A673 (cell line): ENCODE data around the gene MTFMT. TPM values are rescaled to one million over a fixed set of nuclear protein-coding genes. Genes with fewer than 3 reads are reported as not detected.
A peak's percentile ranks its signal among the peaks of the same experiment; 100 is the strongest.

Source experiments
- BruUV-seq: library from RNA; stranded (reverse); fragments of 400-500 nt; replicated peaks from 2 replicates; lab custom pipeline; 2021; lab: Mats Ljungman, UMichigan
- CTCF ChIA-PET: fragments of 300-600 bp; sonication (Branson Sonifier 250); formaldehyde crosslinking; loops from one replicate; lab custom pipeline; 2022; ENCODE audit warnings: antibody characterized with exemption; lab: Charles Lee
- POLR2A ChIA-PET: fragments of 300-600 bp; sonication (Branson Sonifier 250); formaldehyde crosslinking; loops from one replicate; lab custom pipeline; 2022; ENCODE audit warnings: antibody characterized with exemption; ENCODE audit not compliant: low non-redundant PET; lab: Charles Lee
- DNase-seq: peaks from one replicate; pipeline ENCODE4 v3.0.0-alpha.2; 2015; ENCODE audit warnings: low spot score
- H3K27ac ChIP-seq: fragments of 200-600 bp; sonication (generic); 2 replicates; pipeline ENCODE4 v1.5.1; 2016; ENCODE audit warnings: mixed run types, low read depth, mild to moderate bottlenecking, mixed read lengths, antibody characterized with exemption, low read length; ENCODE audit not compliant: poor library complexity, severe bottlenecking
- H3K27me3 ChIP-seq: fragments of 200-600 bp; sonication (generic); replicated peaks from 2 replicates; pipeline ENCODE4 v1.6.1; 2017; ENCODE audit warnings: mixed run types, low read depth, mild to moderate bottlenecking, mixed read lengths, antibody characterized with exemption, low read length; ENCODE audit not compliant: insufficient read depth, poor library complexity
- H3K36me3 ChIP-seq: fragments of 200-600 bp; sonication (generic); 2 replicates; pipeline ENCODE4 v1.6.1; 2016; ENCODE audit warnings: mixed run types, mild to moderate bottlenecking, mixed read lengths, antibody characterized with exemption, low read length; ENCODE audit not compliant: insufficient read depth, poor library complexity, severe bottlenecking
- H3K4me1 ChIP-seq: fragments of 200-600 bp; sonication (generic); 2 replicates; pipeline ENCODE4 v1.6.1; 2017; ENCODE audit warnings: mixed run types, mild to moderate bottlenecking, mixed read lengths, antibody characterized with exemption, low read length; ENCODE audit not compliant: insufficient read depth, poor library complexity, severe bottlenecking
- H3K4me3 ChIP-seq: fragments of 200-600 bp; sonication (generic); 2 replicates; pipeline ENCODE4 v1.5.1; 2016; ENCODE audit warnings: low read depth, mixed run types, mild to moderate bottlenecking, mixed read lengths, low read length; ENCODE audit not compliant: poor library complexity, severe bottlenecking
- H3K9me3 ChIP-seq: fragments of 200-600 bp; sonication (generic); 2 replicates; pipeline ENCODE4 v1.6.1; 2016; ENCODE audit warnings: mixed run types, low read depth, mild to moderate bottlenecking, mixed read lengths, antibody characterized with exemption, low read length; ENCODE audit not compliant: poor library complexity, severe bottlenecking
- EZH2 ChIP-seq: fragments of 200-600 bp; sonication (generic); IDR thresholded peaks from 2 replicates; pipeline ENCODE4 v1.6.1; 2017; ENCODE audit warnings: borderline replicate concordance, low read depth, mild to moderate bottlenecking, mixed read lengths, antibody characterized with exemption, low read length; ENCODE audit not compliant: poor library complexity, severe bottlenecking
- intact Hi-C: fragments of 100-400 bp; cut with micrococcal nuclease; formaldehyde crosslinking; loops from one replicate; pipeline ENCODE4 v1.10.0; 2022; ENCODE audit not compliant: unreplicated experiment
- total RNA-seq: library from RNA; stranded (reverse); gene quantifications from 2 replicates; pipeline ENCODE4 v1.2.3, GENCODE V29; 2021
- TF ChIP-seq, protein P1 (sequence below): fragments of 300-800, 200-600 bp; sonication (generic); conservative IDR thresholded peaks from 2 replicates; pipeline ENCODE4 v1.5.1; 2017; ENCODE audit warnings: low read depth, mild to moderate bottlenecking, antibody characterized with exemption, low read length, moderate library complexity, mixed read lengths

MTFMT gene
- total RNA-seq, 1 experiment from 2014 or later: 26.2 TPM

DNA sequence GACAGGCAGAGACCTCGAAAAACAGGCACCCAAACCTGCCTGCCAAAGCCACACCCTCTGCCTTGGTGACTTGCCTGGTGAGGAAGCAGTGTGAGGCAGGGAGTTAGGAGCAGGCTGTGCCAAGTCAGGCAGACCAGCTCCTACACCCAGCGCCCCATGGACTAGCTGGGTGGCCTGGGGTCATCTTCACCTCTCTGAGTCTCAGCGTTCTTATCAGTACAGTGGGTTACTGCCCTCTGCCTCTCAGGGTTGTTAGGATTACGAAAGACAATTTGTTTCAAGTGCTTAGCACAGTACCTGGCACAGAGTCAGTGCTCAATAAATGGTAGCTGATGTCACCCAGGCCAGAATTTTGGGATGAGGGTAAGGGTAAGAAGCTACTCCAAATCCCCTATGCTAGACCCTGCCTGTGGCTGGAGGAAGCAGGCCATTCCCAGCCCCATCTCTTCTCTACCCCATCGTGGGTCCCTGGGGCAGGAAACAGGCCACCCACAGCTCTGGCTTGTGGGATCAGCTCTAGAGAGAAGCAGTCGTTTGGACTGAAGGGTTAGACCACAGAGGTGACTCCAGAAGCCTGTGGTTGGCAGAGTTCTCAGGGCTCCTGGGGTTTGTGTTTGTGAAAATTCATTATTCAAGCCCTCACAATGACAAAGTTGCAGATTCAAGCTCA lies 25.9 kb upstream of the MTFMT start:
- H3K4me1 ChIP-seq: no peaks in the 10 kb centered on the region
- no peak for DNase-seq
- ChIA-PET CTCF (interaction anchor here (0.6 to 2.0 kb wide), 3 partner anchors 24 to 46 kb away, joined by 3 to 9 read pairs (median 3); no protein-coding TSS in a partner anchor), POLR2A (interaction anchor here (0.6 kb wide), 1 partner anchor 831 kb away, joined by 6 read pairs; no protein-coding TSS in a partner anchor)
- H3K4me3 ChIP-seq: no peak overlapping the region
- no TSS peak for BruUV-seq
- H3K27ac ChIP-seq: no peak overlapping the region
- intact Hi-C loops: no loop called here
- TF ChIP-seq, protein P1, sequence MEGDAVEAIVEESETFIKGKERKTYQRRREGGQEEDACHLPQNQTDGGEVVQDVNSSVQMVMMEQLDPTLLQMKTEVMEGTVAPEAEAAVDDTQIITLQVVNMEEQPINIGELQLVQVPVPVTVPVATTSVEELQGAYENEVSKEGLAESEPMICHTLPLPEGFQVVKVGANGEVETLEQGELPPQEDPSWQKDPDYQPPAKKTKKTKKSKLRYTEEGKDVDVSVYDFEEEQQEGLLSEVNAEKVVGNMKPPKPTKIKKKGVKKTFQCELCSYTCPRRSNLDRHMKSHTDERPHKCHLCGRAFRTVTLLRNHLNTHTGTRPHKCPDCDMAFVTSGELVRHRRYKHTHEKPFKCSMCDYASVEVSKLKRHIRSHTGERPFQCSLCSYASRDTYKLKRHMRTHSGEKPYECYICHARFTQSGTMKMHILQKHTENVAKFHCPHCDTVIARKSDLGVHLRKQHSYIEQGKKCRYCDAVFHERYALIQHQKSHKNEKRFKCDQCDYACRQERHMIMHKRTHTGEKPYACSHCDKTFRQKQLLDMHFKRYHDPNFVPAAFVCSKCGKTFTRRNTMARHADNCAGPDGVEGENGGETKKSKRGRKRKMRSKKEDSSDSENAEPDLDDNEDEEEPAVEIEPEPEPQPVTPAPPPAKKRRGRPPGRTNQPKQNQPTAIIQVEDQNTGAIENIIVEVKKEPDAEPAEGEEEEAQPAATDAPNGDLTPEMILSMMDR: no peak
- no peak for TF ChIP-seq EZH2
- no peaks in the 10 kb centered on the region for H3K9me3 ChIP-seq
- H3K36me3 ChIP-seq: no peaks in the 10 kb centered on the region
- no peaks in the 10 kb centered on the region for H3K27me3 ChIP-seq

DNA sequence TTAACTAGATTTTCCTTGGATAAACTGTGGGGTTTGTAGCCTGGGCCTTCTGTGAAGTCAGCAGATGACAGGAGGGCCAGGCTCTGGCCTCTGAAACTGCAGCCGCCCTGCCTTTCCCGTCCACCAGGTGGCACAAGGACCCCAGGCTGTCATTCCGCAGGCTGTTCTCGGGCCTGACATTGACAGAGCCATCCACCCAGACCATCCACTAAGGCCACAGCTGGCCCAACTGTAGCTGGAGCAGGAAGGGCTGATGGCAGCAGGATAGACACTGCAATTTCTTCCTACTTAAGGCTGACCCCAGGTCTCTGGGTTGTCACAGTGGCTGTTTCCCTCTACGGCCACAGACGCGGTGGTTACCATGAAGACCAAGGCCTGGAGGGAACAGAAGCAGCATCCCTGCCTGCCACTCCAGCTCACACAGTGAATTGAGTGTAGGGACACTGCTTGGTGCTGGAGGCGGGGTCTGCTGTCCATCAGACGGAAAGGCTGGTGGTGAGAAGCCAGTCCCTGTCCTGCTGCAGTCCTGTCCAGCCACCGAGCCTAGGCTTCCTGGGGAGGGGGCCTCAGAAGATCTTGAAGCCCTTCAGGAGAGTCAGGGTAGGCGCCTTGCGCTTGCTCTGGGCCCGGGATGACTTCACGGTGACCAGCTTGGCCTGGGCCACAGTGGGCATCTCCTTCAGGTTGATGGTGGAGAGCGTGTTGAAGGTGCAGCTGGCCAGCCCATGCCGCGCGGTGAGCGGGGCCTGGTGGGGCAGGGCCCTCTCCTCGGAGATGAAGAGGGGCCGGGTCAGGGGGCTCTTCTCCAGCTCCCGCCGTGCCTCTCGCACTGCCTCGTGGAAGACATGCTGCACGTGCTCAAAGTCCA lies 25.1 kb upstream of the MTFMT start:
- POLR2A ChIA-PET: no interaction called here
- no peaks in the 10 kb centered on the region for H3K27me3 ChIP-seq
- peaks cover 4% of the 10 kb centered on the region for H3K4me1 ChIP-seq
- intact Hi-C loops: loop anchor here (1.0 to 5.0 kb wide), 3 partner anchors 33 to 243 kb away; partner anchors contain the start of gene RNU5A-1
- peak; percentile 72 for DNase-seq
- no TSS peak for BruUV-seq
- H3K9me3 ChIP-seq: no peaks in the 10 kb centered on the region
- CTCF ChIA-PET: interaction anchor here (0.6 to 2.0 kb wide), 3 partner anchors 23 to 47 kb away, joined by 3 to 9 read pairs (median 3); no protein-coding TSS in a partner anchor
- no peak overlapping the region for H3K4me3 ChIP-seq
- TF ChIP-seq, protein P1: peak; percentile 88
- TF ChIP-seq EZH2: no peak
- H3K27ac ChIP-seq: no peak overlapping the region
- H3K36me3 ChIP-seq: no peaks in the 10 kb centered on the region

DNA sequence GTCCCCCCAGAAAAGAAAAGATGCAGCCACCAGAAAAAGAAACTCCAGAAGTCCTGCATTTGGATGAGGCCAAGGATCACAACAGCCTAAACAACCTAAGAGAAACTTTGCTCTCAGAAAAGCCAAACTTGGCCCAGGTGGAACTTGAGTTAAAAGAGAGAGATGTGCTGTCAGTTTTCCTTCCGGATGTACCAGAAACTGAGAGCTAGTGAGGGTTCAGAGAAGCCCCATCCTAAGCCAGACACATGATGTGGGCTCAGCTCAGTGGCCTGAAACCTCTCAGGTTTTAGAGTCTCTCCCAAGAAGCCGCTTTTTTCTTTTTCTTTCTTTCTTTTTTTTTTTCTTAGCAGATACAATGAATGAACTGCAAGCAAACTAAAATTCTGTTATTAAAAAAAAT lies 23.5 kb upstream of the MTFMT start:
- no peaks in the 10 kb centered on the region for H3K36me3 ChIP-seq
- no peaks in the 10 kb centered on the region for H3K27me3 ChIP-seq
- TF ChIP-seq, protein P1: no peak
- TF ChIP-seq EZH2: no peak
- no peak for DNase-seq
- no peaks in the 10 kb centered on the region for H3K9me3 ChIP-seq
- peaks cover 11% of the 10 kb centered on the region for H3K4me1 ChIP-seq
- no TSS peak for BruUV-seq
- POLR2A ChIA-PET: no interaction called here
- H3K27ac ChIP-seq: no peak overlapping the region
- CTCF ChIA-PET: interaction anchor here (1.8 kb wide), 1 partner anchor 49 kb away, joined by 12 read pairs; no protein-coding TSS in a partner anchor
- intact Hi-C loops: loop anchor here (5.0 kb wide), 2 partner anchors 34 to 244 kb away; partner anchors contain the start of gene RNU5A-1
- H3K4me3 ChIP-seq: no peak overlapping the region
